Keratinocyte (primary cell): ENCODE data around the gene CHAF1A. TPM values are rescaled to one million over a fixed set of nuclear protein-coding genes. Genes with fewer than 3 reads are reported as not detected.

Experiments
- DNase-seq: peaks from one replicate; pipeline ENCODE4 v3.0.0-alpha.2; 2011; ENCODE audit warnings: low read depth, missing footprints, low spot score
- FAIRE-seq: peaks from 2 replicates; lab custom pipeline; 2011; peaks lifted over from hg19 to GRCh38; lab: Jason Lieb, UNC
- H2AFZ ChIP-seq: 2 replicates; pipeline ENCODE4 v1.6.0; 2012; ENCODE audit warnings: low read length, control low read depth, inconsistent platforms; ENCODE audit not compliant: control insufficient read depth
- H3K27ac ChIP-seq: 2 replicates; pipeline ENCODE4 v1.5.1; 2011; ENCODE audit warnings: low read length; ENCODE audit not compliant: control insufficient read depth, insufficient read depth
- H3K27me3 ChIP-seq: 3 replicates; pipeline ENCODE4 v1.6.0; 2011; ENCODE audit warnings: low read length; ENCODE audit not compliant: control insufficient read depth, insufficient read depth; ENCODE audit errors: extremely low read depth
- H3K36me3 ChIP-seq, 2 experiments: 2 replicates in 1 of 2; 3 replicates in 1 of 2; pipeline ENCODE4 v1.5.1; 2011; ENCODE audit warnings: low read length in 2 of 2, mild to moderate bottlenecking in 1 of 2; ENCODE audit not compliant: control insufficient read depth in 2 of 2, insufficient read depth in 2 of 2; ENCODE audit errors: extremely low read depth in 1 of 2
- H3K4me1 ChIP-seq: 3 replicates; pipeline ENCODE4 v1.5.1; 2011; ENCODE audit warnings: low read length; ENCODE audit not compliant: control insufficient read depth, insufficient read depth; ENCODE audit errors: extremely low read depth
- H3K4me2 ChIP-seq: 3 replicates; pipeline ENCODE4 v1.6.0; 2011; ENCODE audit warnings: low read depth, low read length; ENCODE audit not compliant: control insufficient read depth, insufficient read depth; ENCODE audit errors: extremely low read depth
- H3K4me3 ChIP-seq, 3 experiments: fragments of 200-600 bp in 1 of 3; sonication (generic) in 1 of 3; 2 replicates in 2 of 3; 3 replicates in 1 of 3; pipeline ENCODE4 v1.5.1; 2011 to 2016; ENCODE audit warnings: low read length in 3 of 3, mild to moderate bottlenecking in 3 of 3, control low read depth in 2 of 3, inconsistent platforms in 1 of 3, low read depth in 1 of 3, mixed read lengths in 1 of 3, mixed run types in 1 of 3, moderate library complexity in 1 of 3; ENCODE audit not compliant: control insufficient read depth in 2 of 3, insufficient read depth in 2 of 3; ENCODE audit errors: extremely low read depth in 1 of 3
- H3K79me2 ChIP-seq: 2 replicates; pipeline ENCODE4 v1.6.0; 2012; ENCODE audit warnings: low read length; ENCODE audit not compliant: control insufficient read depth, insufficient read depth
- H3K9ac ChIP-seq: 3 replicates; pipeline ENCODE4 v1.6.0; 2011; ENCODE audit warnings: low read length; ENCODE audit not compliant: control insufficient read depth, insufficient read depth; ENCODE audit errors: extremely low read depth
- H3K9me1 ChIP-seq: 3 replicates; pipeline ENCODE4 v1.6.0; 2011; ENCODE audit warnings: low read length; ENCODE audit not compliant: control insufficient read depth, insufficient read depth; ENCODE audit errors: extremely low read depth
- H3K9me3 ChIP-seq: 2 replicates; pipeline ENCODE4 v1.5.1; 2012; ENCODE audit warnings: low read depth, low read length; ENCODE audit not compliant: control insufficient read depth
- H4K20me1 ChIP-seq: 3 replicates; pipeline ENCODE4 v1.6.0; 2011; ENCODE audit warnings: low read length; ENCODE audit not compliant: control insufficient read depth, insufficient read depth; ENCODE audit errors: extremely low read depth
- EZH2 ChIP-seq: IDR thresholded peaks from one replicate; pipeline ENCODE4 v1.6.1; 2012; ENCODE audit warnings: inconsistent platforms, mild to moderate bottlenecking, low read length, moderate library complexity
- dilution Hi-C: fragments of 300-500 bp; cut with MboI; formaldehyde crosslinking; loops from one replicate; pipeline ENCODE4 v1.7.0; 2020; ENCODE audit warnings: low sequenced_read_pairs; ENCODE audit not compliant: extremely low pct_ligation_motif_present
- polyA plus RNA-seq, 5 experiments: library from polyadenylated mRNA; depleted of rRNA in 3 of 5; stranded (reverse) in 3 of 5; stranded (forward) in 1 of 5; unstranded in 1 of 5; fragments of >200 nt; gene quantifications; 1 replicate in 1 of 5; 2 replicates in 3 of 5; 3 replicates in 1 of 5; pipeline versions ENCODE4 v1.2.1 to v1.2.3, GENCODE V29; 2011 to 2012; ENCODE audit warnings: missing spikeins in 2 of 5, low read depth in 1 of 5, low replicate concordance in 1 of 5
- TF ChIP-seq, protein P1 (sequence below), 3 experiments: IDR thresholded peaks in 1 of 3; conservative IDR thresholded peaks in 1 of 3; optimal IDR thresholded peaks in 1 of 3; 2 replicates in 2 of 3; 3 replicates in 1 of 3; pipeline versions ENCODE3 to v1.5.1; 2011; ENCODE audit warnings: low read length in 3 of 3, mild to moderate bottlenecking in 3 of 3, moderate library complexity in 2 of 3, control low read depth in 1 of 3, inconsistent platforms in 1 of 3; ENCODE audit not compliant: insufficient read depth in 2 of 3; ENCODE audit errors: extremely low read depth in 1 of 3

Gene CHAF1A
- polyA plus RNA-seq, 1 donor (not counting 4 experiments of a cell fraction or from before 2014, with no cell fraction given): 10.6 TPM

DNA sequence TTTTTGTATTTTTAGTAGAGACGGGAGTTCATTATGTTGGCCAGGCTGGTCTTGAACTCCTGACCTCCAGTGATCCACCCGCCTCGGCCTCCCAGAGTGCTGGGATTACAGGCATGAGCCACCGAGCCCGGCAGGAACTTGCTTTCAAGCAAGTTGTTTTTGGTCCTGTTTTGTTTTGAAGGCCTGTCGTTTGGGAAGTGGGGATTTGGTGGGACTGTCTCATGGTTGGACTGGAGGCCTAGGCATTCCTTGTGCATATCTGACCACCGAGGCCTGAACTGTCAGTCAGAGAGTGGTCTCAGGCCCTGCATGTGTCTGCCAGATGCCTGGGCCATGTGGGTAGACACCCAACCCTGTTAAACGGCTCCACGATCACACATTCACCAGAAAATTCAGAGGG is 28.9 kb downstream of the CHAF1A start:
- dilution Hi-C loops: no loop called here
- no peaks in the 10 kb centered on the region for H4K20me1 ChIP-seq
- no peaks in the 10 kb centered on the region for H3K4me1 ChIP-seq
- no peaks in the 10 kb centered on the region for H3K9me3 ChIP-seq
- peaks cover 21 to 31% of the 10 kb centered on the region in 2 experiments for H3K36me3 ChIP-seq
- H3K9me1 ChIP-seq: no peaks in the 10 kb centered on the region
- FAIRE-seq (no peak), DNase-seq (no peak)
- no peaks in the 10 kb centered on the region for H3K27me3 ChIP-seq
- no peak overlapping the region for H3K4me2 ChIP-seq
- no peak for TF ChIP-seq EZH2
- TF ChIP-seq, protein P1, sequence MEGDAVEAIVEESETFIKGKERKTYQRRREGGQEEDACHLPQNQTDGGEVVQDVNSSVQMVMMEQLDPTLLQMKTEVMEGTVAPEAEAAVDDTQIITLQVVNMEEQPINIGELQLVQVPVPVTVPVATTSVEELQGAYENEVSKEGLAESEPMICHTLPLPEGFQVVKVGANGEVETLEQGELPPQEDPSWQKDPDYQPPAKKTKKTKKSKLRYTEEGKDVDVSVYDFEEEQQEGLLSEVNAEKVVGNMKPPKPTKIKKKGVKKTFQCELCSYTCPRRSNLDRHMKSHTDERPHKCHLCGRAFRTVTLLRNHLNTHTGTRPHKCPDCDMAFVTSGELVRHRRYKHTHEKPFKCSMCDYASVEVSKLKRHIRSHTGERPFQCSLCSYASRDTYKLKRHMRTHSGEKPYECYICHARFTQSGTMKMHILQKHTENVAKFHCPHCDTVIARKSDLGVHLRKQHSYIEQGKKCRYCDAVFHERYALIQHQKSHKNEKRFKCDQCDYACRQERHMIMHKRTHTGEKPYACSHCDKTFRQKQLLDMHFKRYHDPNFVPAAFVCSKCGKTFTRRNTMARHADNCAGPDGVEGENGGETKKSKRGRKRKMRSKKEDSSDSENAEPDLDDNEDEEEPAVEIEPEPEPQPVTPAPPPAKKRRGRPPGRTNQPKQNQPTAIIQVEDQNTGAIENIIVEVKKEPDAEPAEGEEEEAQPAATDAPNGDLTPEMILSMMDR (optimal IDR thresholded peaks at IDR 0.05 in 1 of 3, IDR thresholded peaks at IDR 0.05 in 1 of 3, conservative IDR thresholded peaks at IDR 0.05 in 1 of 3; ENCODE audit: extremely low read depth in 1 of 3, insufficient read depth in 2 of 3, low read length in 3 of 3): no peak
- no peak overlapping the region for H3K27ac ChIP-seq
- H3K4me3 ChIP-seq: no peak overlapping the region
- no peak overlapping the region for H3K9ac ChIP-seq
- H2AFZ ChIP-seq: no peak overlapping the region
- H3K79me2 ChIP-seq: no peaks in the 10 kb centered on the region

- Histone ChIP-seq H3K27me3 (no peaks in the 10 kb centered on the region), H3K9ac (no peak overlapping the region), H3K4me2 (no peak overlapping the region), H3K4me3 (no peak overlapping the region), H3K79me2 (no peaks in the 10 kb centered on the region), H3K36me3 (peaks cover 21 to 34% of the 10 kb centered on the region in 2 experiments), H3K27ac (no peak overlapping the region), H3K4me1 (no peaks in the 10 kb centered on the region), H3K9me3 (no peaks in the 10 kb centered on the region), H4K20me1 (no peaks in the 10 kb centered on the region), H3K9me1 (no peaks in the 10 kb centered on the region), H2AFZ (no peak overlapping the region)
- dilution Hi-C loops: no loop called here
- no peak for DNase-seq
- no peak for FAIRE-seq
- TF ChIP-seq, protein P1 (optimal IDR thresholded peaks at IDR 0.05 in 1 of 3, IDR thresholded peaks at IDR 0.05 in 1 of 3, conservative IDR thresholded peaks at IDR 0.05 in 1 of 3; ENCODE audit: extremely low read depth in 1 of 3, insufficient read depth in 2 of 3, low read length in 3 of 3): no peak
- no peak for TF ChIP-seq EZH2
Measured at GRCh38 chr19:4431808-4432674, 29.6 kb downstream of the CHAF1A start.
